Measurements from ENCODE around the gene ECI1.
A peak's percentile ranks its signal among the peaks of the same experiment; 100 is the strongest.
"Not testable (repeated sequence)": the region's sequence is repeated elsewhere in the genome, so short reads cannot be mapped to it uniquely, and the experiment has no call there.

The ECI1 gene

GRCh38 chr16:2270588-2271470 lies 19.4 kb upstream of the ECI1 start:
- TF ChIP-seq EZH2phosphoT487 (IDR thresholded peaks at IDR 0.05; ENCODE audit: borderline replicate concordance, low read length) (no peak), CTCF (IDR thresholded peaks at IDR 0.05; ENCODE audit: low read depth, low read length, poor library complexity, severe bottlenecking) (no peak)
- Histone ChIP-seq H3F3A (ENCODE audit: control insufficient read depth, insufficient read depth) (peaks cover 2% of the 10 kb centered on the region; the same call in 1 of the 2 replicates), H3K27ac (ENCODE audit: low read depth, low read length) (no peak overlapping the region), H3K4me2 (ENCODE audit: low read length) (no peak overlapping the region), H3K27me3 (ENCODE audit: control insufficient read depth, low read length) (no peaks in the 10 kb centered on the region), H3K9me3 (ENCODE audit: control insufficient read depth, insufficient read depth, low read length) (no peaks in the 10 kb centered on the region), H3K79me2 (ENCODE audit: control insufficient read depth, low read length) (peaks cover 47% of the 10 kb centered on the region), H3K4me3 (ENCODE audit: low read length) (no peak overlapping the region), H3K36me3 (ENCODE audit: control insufficient read depth, low read length) (peaks cover 17% of the 10 kb centered on the region), H3K4me1 (ENCODE audit: control insufficient read depth, low read length) (peaks cover 19% of the 10 kb centered on the region), H4K20me1 (ENCODE audit: control insufficient read depth, insufficient read depth, low read depth, low read length) (peaks cover 18% of the 10 kb centered on the region), H3K9me2 (replicated peaks; ENCODE audit: control insufficient read depth, low read length) (no peaks in the 10 kb centered on the region)

GRCh38 chr16:2270070-2270462 lies 18.7 kb upstream of the ECI1 start:
- Histone ChIP-seq H3K4me1 (ENCODE audit: control insufficient read depth, low read length) (peaks cover 26% of the 10 kb centered on the region), H3K4me2 (ENCODE audit: low read length) (peak overlapping the region; percentile 87), H3K9me3 (ENCODE audit: control insufficient read depth, insufficient read depth, low read length) (no peaks in the 10 kb centered on the region), H3F3A (ENCODE audit: control insufficient read depth, insufficient read depth) (peaks cover 7% of the 10 kb centered on the region), H4K20me1 (ENCODE audit: control insufficient read depth, insufficient read depth, low read depth, low read length) (peaks cover 25% of the 10 kb centered on the region), H3K27ac (ENCODE audit: low read depth, low read length) (no peak overlapping the region), H3K36me3 (ENCODE audit: control insufficient read depth, low read length) (peaks cover 24% of the 10 kb centered on the region), H3K9me2 (replicated peaks; ENCODE audit: control insufficient read depth, low read length) (no peaks in the 10 kb centered on the region), H3K4me3 (ENCODE audit: low read length) (peak overlapping the region; percentile 82; the same call in 1 of the 2 replicates), H3K79me2 (ENCODE audit: control insufficient read depth, low read length) (peaks cover 54% of the 10 kb centered on the region), H3K27me3 (ENCODE audit: control insufficient read depth, low read length) (no peaks in the 10 kb centered on the region)
- TF ChIP-seq CTCF (IDR thresholded peaks at IDR 0.05; ENCODE audit: low read depth, low read length, poor library complexity, severe bottlenecking): no peak
- TF ChIP-seq EZH2phosphoT487 (IDR thresholded peaks at IDR 0.05; ENCODE audit: borderline replicate concordance, low read length): no peak

- TF ChIP-seq CTCF (IDR thresholded peaks at IDR 0.05; ENCODE audit: low read depth, low read length, poor library complexity, severe bottlenecking) (no peak), EZH2phosphoT487 (IDR thresholded peaks at IDR 0.05; ENCODE audit: borderline replicate concordance, low read length) (no peak)
- Histone ChIP-seq H3F3A (ENCODE audit: control insufficient read depth, insufficient read depth) (peaks cover 7% of the 10 kb centered on the region), H3K79me2 (ENCODE audit: control insufficient read depth, low read length) (peaks cover 74% of the 10 kb centered on the region), H3K36me3 (ENCODE audit: control insufficient read depth, low read length) (peaks cover 44% of the 10 kb centered on the region), H3K27me3 (ENCODE audit: control insufficient read depth, low read length) (no peaks in the 10 kb centered on the region), H3K9me3 (ENCODE audit: control insufficient read depth, insufficient read depth, low read length) (no peaks in the 10 kb centered on the region), H3K27ac (ENCODE audit: low read depth, low read length) (peak within 1 kb of the TSS; percentile 74), H3K4me3 (ENCODE audit: low read length) (peak within 1 kb of the TSS; percentile 82), H3K9me2 (replicated peaks; ENCODE audit: control insufficient read depth, low read length) (no peaks in the 10 kb centered on the region), H4K20me1 (ENCODE audit: control insufficient read depth, insufficient read depth, low read depth, low read length) (peaks cover 39% of the 10 kb centered on the region), H3K4me1 (ENCODE audit: control insufficient read depth, low read length) (peaks cover 28% of the 10 kb centered on the region), H3K4me2 (ENCODE audit: low read length) (peak within 1 kb of the TSS; percentile 87)
Observed at GRCh38 chr16:2267913-2268666, 16.7 kb upstream of the ECI1 start, which contains the start of gene RNPS1. Gene RNPS1, minus strand, starts transcription at chr16:2268126. Its CDS starts 3,483 bp downstream, at chr16:2264643.

- not testable (repeated sequence) for H3K9me3 ChIP-seq (ENCODE audit: control insufficient read depth, insufficient read depth, low read length); H3K27me3 ChIP-seq (ENCODE audit: control insufficient read depth, low read length); H3F3A ChIP-seq (ENCODE audit: control insufficient read depth, insufficient read depth); H3K9me2 ChIP-seq (replicated peaks; ENCODE audit: control insufficient read depth, low read length)
- Histone ChIP-seq H3K36me3 (ENCODE audit: control insufficient read depth, low read length) (peaks cover 50% of the 10 kb centered on the region), H3K4me3 (ENCODE audit: low read length) (peak overlapping the region; percentile 82), H4K20me1 (ENCODE audit: control insufficient read depth, insufficient read depth, low read depth, low read length) (peaks cover 45% of the 10 kb centered on the region), H3K4me2 (ENCODE audit: low read length) (peak overlapping the region; percentile 87), H3K79me2 (ENCODE audit: control insufficient read depth, low read length) (peaks cover 80% of the 10 kb centered on the region), H3K4me1 (ENCODE audit: control insufficient read depth, low read length) (peaks cover 28% of the 10 kb centered on the region), H3K27ac (ENCODE audit: low read depth, low read length) (peak overlapping the region; percentile 74)
Observed at GRCh38 chr16:2267505-2267912, 16.1 kb upstream of the ECI1 start.

- peaks cover 45% of the 10 kb centered on the region for H4K20me1 ChIP-seq (ENCODE audit: control insufficient read depth, insufficient read depth, low read depth, low read length)
- H3K9me3 ChIP-seq (ENCODE audit: control insufficient read depth, insufficient read depth, low read length); H3K27me3 ChIP-seq (ENCODE audit: control insufficient read depth, low read length); H3K9me2 ChIP-seq (replicated peaks; ENCODE audit: control insufficient read depth, low read length); H3F3A ChIP-seq (ENCODE audit: control insufficient read depth, insufficient read depth): not testable (repeated sequence)
- peak overlapping the region; percentile 82 for H3K4me3 ChIP-seq (ENCODE audit: low read length)
- H3K79me2 ChIP-seq (ENCODE audit: control insufficient read depth, low read length): peaks cover 86% of the 10 kb centered on the region
- H3K4me2 ChIP-seq (ENCODE audit: low read length): peak overlapping the region; percentile 87
- peak overlapping the region; percentile 74 for H3K27ac ChIP-seq (ENCODE audit: low read depth, low read length)
- H3K4me1 ChIP-seq (ENCODE audit: control insufficient read depth, low read length): peaks cover 28% of the 10 kb centered on the region
- peaks cover 56% of the 10 kb centered on the region for H3K36me3 ChIP-seq (ENCODE audit: control insufficient read depth, low read length)
Observed at GRCh38 chr16:2266887-2267286, 15.5 kb upstream of the ECI1 start.

Data from DOHH2 (cell line).